IMR-90 (cell line): ENCODE results near the gene PITX3. TPM values are rescaled to one million over a fixed set of nuclear protein-coding genes. Genes with fewer than 3 reads are reported as not detected.
"Not testable (repeated sequence)": the region's sequence is repeated elsewhere in the genome, so short reads cannot be mapped to it uniquely, and the experiment has no call there.

ENCODE experiments used
- ATAC-seq: fragments of 200-7000 bp; cut with Tn5 transposase; 2 replicates; pipeline ENCODE4 v1.9.1; 2020; ENCODE audit warnings: low read depth, mild to moderate bottlenecking, moderate library complexity
- BruUV-seq: library from RNA; stranded (reverse); fragments of 400-500 nt; replicated peaks from 2 replicates; lab custom pipeline; 2021; lab: Mats Ljungman, UMichigan
- CTCF ChIA-PET: fragments of 300-600 bp; formaldehyde crosslinking; extraction: SDS; loops from one replicate; lab custom pipeline; 2021; ENCODE audit warnings: antibody characterized with exemption; lab: Yijun Ruan, JAX
- POLR2A ChIA-PET: fragments of 300-600 bp; sonication (Branson Sonifier 250); formaldehyde crosslinking; loops from one replicate; lab custom pipeline; 2022; ENCODE audit warnings: antibody characterized with exemption; ENCODE audit not compliant: unreplicated experiment; lab: Charles Lee
- DNase-seq: peaks from one replicate; pipeline ENCODE4 v3.0.0; 2013
- H2AFZ ChIP-seq: replicated peaks from 2 replicates; pipeline ENCODE3; 2013; ENCODE audit warnings: low read length, mild to moderate bottlenecking; ENCODE audit not compliant: poor library complexity
- H2AK5ac ChIP-seq: 2 replicates; pipeline ENCODE4 v1.6.1; 2013; ENCODE audit warnings: low read depth, low read length, inconsistent platforms
- H2AK9ac ChIP-seq: replicated peaks from 2 replicates; pipeline ENCODE3; 2013; ENCODE audit warnings: mild to moderate bottlenecking, low read depth, low read length, moderate library complexity; ENCODE audit not compliant: poor library complexity
- H2BK120ac ChIP-seq: 2 replicates; pipeline ENCODE4 v1.6.1; 2013; ENCODE audit warnings: low read depth, low read length, inconsistent platforms
- H2BK15ac ChIP-seq: 3 replicates; pipeline ENCODE4 v1.6.1; 2013; ENCODE audit warnings: low read depth, low read length, inconsistent platforms
- H2BK20ac ChIP-seq: 2 replicates; pipeline ENCODE4 v1.6.1; 2013; ENCODE audit warnings: low read depth, mild to moderate bottlenecking, inconsistent platforms, low read length, moderate library complexity
- H2BK5ac ChIP-seq: 2 replicates; pipeline ENCODE4 v1.6.1; 2013; ENCODE audit warnings: mild to moderate bottlenecking, low read depth, low read length, inconsistent platforms; ENCODE audit not compliant: poor library complexity, severe bottlenecking
- H3K14ac ChIP-seq: replicated peaks from 2 replicates; pipeline ENCODE4 v1.6.1; 2013; ENCODE audit warnings: low read depth, low read length, inconsistent platforms
- H3K18ac ChIP-seq: 2 replicates; pipeline ENCODE4 v1.6.1; 2013; ENCODE audit warnings: low read depth, low read length, control low read depth
- H3K23ac ChIP-seq: 2 replicates; pipeline ENCODE4 v1.6.1; 2013; ENCODE audit warnings: low read depth, low read length, inconsistent platforms
- H3K27ac ChIP-seq: 2 replicates; pipeline ENCODE4 v1.5.1; 2013; ENCODE audit warnings: mild to moderate bottlenecking, control low read depth, low read length; ENCODE audit not compliant: insufficient read depth
- H3K27me3 ChIP-seq: 2 replicates; pipeline ENCODE4 v1.6.1; 2013; ENCODE audit warnings: low read length; ENCODE audit not compliant: control insufficient read depth, insufficient read depth
- H3K36me3 ChIP-seq: 2 replicates; pipeline ENCODE4 v1.6.1; 2013; ENCODE audit warnings: low read length, mixed read lengths; ENCODE audit not compliant: control insufficient read depth, insufficient read depth
- H3K4ac ChIP-seq: 2 replicates; pipeline ENCODE4 v1.6.1; 2013; ENCODE audit warnings: low read depth, low read length, inconsistent platforms
- H3K4me1 ChIP-seq: 2 replicates; pipeline ENCODE4 v1.6.1; 2013; ENCODE audit warnings: low read length, mixed read lengths; ENCODE audit not compliant: control insufficient read depth, insufficient read depth
- H3K4me2 ChIP-seq: 2 replicates; pipeline ENCODE4 v1.6.1; 2013; ENCODE audit warnings: low read depth, mild to moderate bottlenecking, control low read depth, low read length, moderate library complexity
- H3K4me3 ChIP-seq: 2 replicates; pipeline ENCODE4 v1.5.1; 2013; ENCODE audit warnings: low read depth, mild to moderate bottlenecking, control low read depth, low read length, moderate library complexity; ENCODE audit not compliant: insufficient read depth
- H3K56ac ChIP-seq: 2 replicates; pipeline ENCODE4 v1.6.1; 2013; ENCODE audit warnings: low read length, inconsistent platforms; ENCODE audit not compliant: insufficient read depth; ENCODE audit errors: extremely low read depth
- H3K79me1 ChIP-seq, 2 experiments: 2 replicates each; pipeline ENCODE4 v1.6.1; 2013; ENCODE audit warnings: low read length in 2 of 2, inconsistent platforms in 1 of 2, low read depth in 1 of 2
- H3K9ac ChIP-seq: 2 replicates; pipeline ENCODE4 v1.6.1; 2013; ENCODE audit warnings: low read depth, low read length, control low read depth
- H3K9me1 ChIP-seq: 2 replicates; pipeline ENCODE4 v1.6.1; 2013; ENCODE audit warnings: low read length, inconsistent platforms; ENCODE audit not compliant: insufficient read depth
- H3K9me3 ChIP-seq: 2 replicates; pipeline ENCODE4 v1.6.1; 2013; ENCODE audit warnings: low read length; ENCODE audit not compliant: control insufficient read depth, insufficient read depth
- H4K20me1 ChIP-seq: 2 replicates; pipeline ENCODE4 v1.6.1; 2013; ENCODE audit warnings: low read length, inconsistent platforms; ENCODE audit not compliant: insufficient read depth
- H4K5ac ChIP-seq: 2 replicates; pipeline ENCODE4 v1.6.1; 2013; ENCODE audit warnings: mild to moderate bottlenecking, low read depth, low read length, control low read depth
- H4K8ac ChIP-seq, 2 experiments: 2 replicates each; pipeline ENCODE4 v1.6.1; 2013; ENCODE audit warnings: low read depth in 2 of 2, low read length in 2 of 2, control low read depth in 1 of 2, inconsistent platforms in 1 of 2
- H4K91ac ChIP-seq: 2 replicates; pipeline ENCODE4 v1.6.1; 2013; ENCODE audit warnings: low read depth, low read length, inconsistent platforms; ENCODE audit not compliant: insufficient read depth
- WGBS, 2 experiments: methylation state at CpG; one replicate each; pipeline versions ENCODE4 v1.1.5 to v1.1.7; 2013; ENCODE audit warnings: missing lambda C conversion rate in 2 of 2; ENCODE audit not compliant: insufficient read length in 1 of 2; ENCODE audit errors: extremely low coverage in 2 of 2; 5-methylcytosine and 5-hydroxymethylcytosine counted together
- dilution Hi-C: fragments of 300-500 bp; cut with HindIII; formaldehyde crosslinking; loops from one replicate; pipeline ENCODE4 v1.14.3; 2018; ENCODE audit warnings: low sequenced_read_pairs; ENCODE audit not compliant: unreplicated experiment
- in situ Hi-C: fragments of 300-500 bp; cut with MboI; formaldehyde crosslinking; loops from 3 replicates; pipeline ENCODE4 v1.14.3; 2019; ENCODE audit warnings: low sequenced_read_pairs, inconsistent platforms, mixed read lengths
- intact Hi-C: fragments of 100-400 bp; cut with micrococcal nuclease; formaldehyde crosslinking; loops from 2 replicates; pipeline ENCODE4 v1.10.0; 2022
- polyA plus RNA-seq, 3 experiments: library from polyadenylated mRNA; depleted of rRNA; stranded (reverse); fragments of >200 nt; gene quantifications; 2 replicates each; pipeline ENCODE4 v1.2.3, GENCODE V29; 2012; ENCODE audit warnings: low replicate concordance in 1 of 3
- total RNA-seq: library from RNA; depleted of rRNA; stranded (reverse); fragments of >200 nt; gene quantifications from 2 replicates; pipeline ENCODE4 v1.2.3, GENCODE V29; 2012

Gene PITX3
- total and polyA plus RNA-seq, 2 of the 4 experiments (the other 2 are of a cell fraction): not detected

- H3K9ac ChIP-seq, H3K36me3 ChIP-seq, H3K79me1 ChIP-seq, H2AK9ac ChIP-seq, H2BK120ac ChIP-seq, H3K27me3 ChIP-seq, H3K4ac ChIP-seq, H2AFZ ChIP-seq, CTCF ChIA-PET, H3K4me2 ChIP-seq, H2BK5ac ChIP-seq, in situ Hi-C loops, H3K56ac ChIP-seq, dilution Hi-C loops, H4K8ac ChIP-seq, H4K91ac ChIP-seq, H3K4me3 ChIP-seq, BruUV-seq, H4K5ac ChIP-seq, H2BK15ac ChIP-seq, H3K14ac ChIP-seq, H3K9me3 ChIP-seq, H3K9me1 ChIP-seq, H3K27ac ChIP-seq, POLR2A ChIA-PET, intact Hi-C loops, H4K20me1 ChIP-seq, DNase-seq, ATAC-seq, H3K23ac ChIP-seq, H3K4me1 ChIP-seq, H2BK20ac ChIP-seq, H3K18ac ChIP-seq, H2AK5ac ChIP-seq: not testable (repeated sequence)
- WGBS, 2 experiments: no CpG with 5 or more reads among the region's 4 CpGs
Measured at GRCh38 chr10:102213599-102213998, 27.7 kb downstream of the PITX3 start.
